ENCODE measurements around the gene WIPI1.

Gene WIPI1

GRCh38 chr17:68449021-68449739 is 8.1 kb downstream of the WIPI1 start:
- no peak overlapping the region for H2AFZ ChIP-seq (ENCODE audit: insufficient read depth, low read length, poor library complexity)
- WGBS (ENCODE audit: extremely low coverage, insufficient coverage, insufficient read length) = no CpG with 5 or more reads among the region's 13 CpGs
- H2BK120ac ChIP-seq (ENCODE audit: insufficient read depth, low read length, poor library complexity) = no peak overlapping the region
- no peak overlapping the region for H2BK5ac ChIP-seq (ENCODE audit: low read depth, low read length, poor library complexity)
- H3K18ac ChIP-seq (ENCODE audit: low read length) = peak overlapping the region; percentile 9
- H3K23ac ChIP-seq (ENCODE audit: low read length) = no peak overlapping the region
- H3K4me1 ChIP-seq (ENCODE audit: control insufficient read depth in 1 of 2, insufficient read depth in 2 of 2, low read length in 2 of 2) = peaks cover 13 to 15% of the 10 kb centered on the region in 2 experiments
- no peak overlapping the region for H3K9ac ChIP-seq (ENCODE audit: low read length)
- H2BK12ac ChIP-seq (ENCODE audit: low read length) = no peak overlapping the region
- no peaks in the 10 kb centered on the region for H3K79me2 ChIP-seq (ENCODE audit: control insufficient read depth, insufficient read depth, low read length, poor library complexity)
- no peak overlapping the region for H4K91ac ChIP-seq (ENCODE audit: low read depth, low read length)
- no peak overlapping the region for H3K4ac ChIP-seq (ENCODE audit: low read depth, low read length)
- H3K27ac ChIP-seq (ENCODE audit: low read depth, low read length) = no peak overlapping the region
- peaks cover 1% of the 10 kb centered on the region for H3K9me3 ChIP-seq (ENCODE audit: insufficient read depth, low read depth, low read length)
- H3K36me3 ChIP-seq (ENCODE audit: control insufficient read depth in 1 of 2, insufficient read depth in 2 of 2, low read length in 2 of 2) = peaks cover 30 to 39% of the 10 kb centered on the region in 2 experiments
- DNase-seq = peak in 1 of 2 donors; percentile 10
- H4K8ac ChIP-seq (ENCODE audit: low read depth, low read length) = no peak overlapping the region
- H3K79me1 ChIP-seq (ENCODE audit: low read length) = peaks cover 4% of the 10 kb centered on the region
- no peak overlapping the region for H2AK5ac ChIP-seq (ENCODE audit: low read length)
- no peak overlapping the region for H4K12ac ChIP-seq (ENCODE audit: low read depth, low read length)
- no peak overlapping the region for H3K4me3 ChIP-seq (ENCODE audit: low read depth, low read length)
- H3K14ac ChIP-seq (ENCODE audit: low read length) = no peak overlapping the region
- no peak overlapping the region for H3K4me2 ChIP-seq (ENCODE audit: low read length)
- no peaks in the 10 kb centered on the region for H3K27me3 ChIP-seq (ENCODE audit: insufficient read depth, low read length)

GRCh38 chr17:68446626-68447041 is 10.7 kb downstream of the WIPI1 start:
- Histone ChIP-seq H2AFZ (ENCODE audit: insufficient read depth, low read length, poor library complexity) (no peak overlapping the region), H2BK5ac (ENCODE audit: low read depth, low read length, poor library complexity) (no peak overlapping the region), H2AK5ac (ENCODE audit: low read length) (no peak overlapping the region), H3K4me3 (ENCODE audit: low read depth, low read length) (no peak overlapping the region), H2BK12ac (ENCODE audit: low read length) (no peak overlapping the region), H3K79me1 (ENCODE audit: low read length) (peaks cover 2% of the 10 kb centered on the region), H4K91ac (ENCODE audit: low read depth, low read length) (no peak overlapping the region), H3K27me3 (ENCODE audit: insufficient read depth, low read length) (no peaks in the 10 kb centered on the region), H3K9ac (ENCODE audit: low read length) (no peak overlapping the region), H3K36me3 (ENCODE audit: control insufficient read depth in 1 of 2, insufficient read depth in 2 of 2, low read length in 2 of 2) (peaks cover 40 to 50% of the 10 kb centered on the region in 2 experiments), H4K12ac (ENCODE audit: low read depth, low read length) (no peak overlapping the region), H3K79me2 (ENCODE audit: control insufficient read depth, insufficient read depth, low read length, poor library complexity) (no peaks in the 10 kb centered on the region), H2BK120ac (ENCODE audit: insufficient read depth, low read length, poor library complexity) (no peak overlapping the region), H3K4me1 (ENCODE audit: control insufficient read depth in 1 of 2, insufficient read depth in 2 of 2, low read length in 2 of 2) (peaks cover 9% of the 10 kb centered on the region in 2 experiments), H3K4me2 (ENCODE audit: low read length) (no peak overlapping the region), H3K18ac (ENCODE audit: low read length) (no peak overlapping the region), H3K4ac (ENCODE audit: low read depth, low read length) (no peak overlapping the region), H3K9me3 (ENCODE audit: insufficient read depth, low read depth, low read length) (peaks cover 1% of the 10 kb centered on the region), H3K27ac (ENCODE audit: low read depth, low read length) (no peak overlapping the region), H4K8ac (ENCODE audit: low read depth, low read length) (no peak overlapping the region), H3K23ac (ENCODE audit: low read length) (no peak overlapping the region), H3K14ac (ENCODE audit: low read length) (no peak overlapping the region)
- DNase-seq = peak; percentile 82 to 91
- WGBS (ENCODE audit: extremely low coverage, insufficient coverage, insufficient read length) = no CpG with 5 or more reads among the region's 9 CpGs

DNA sequence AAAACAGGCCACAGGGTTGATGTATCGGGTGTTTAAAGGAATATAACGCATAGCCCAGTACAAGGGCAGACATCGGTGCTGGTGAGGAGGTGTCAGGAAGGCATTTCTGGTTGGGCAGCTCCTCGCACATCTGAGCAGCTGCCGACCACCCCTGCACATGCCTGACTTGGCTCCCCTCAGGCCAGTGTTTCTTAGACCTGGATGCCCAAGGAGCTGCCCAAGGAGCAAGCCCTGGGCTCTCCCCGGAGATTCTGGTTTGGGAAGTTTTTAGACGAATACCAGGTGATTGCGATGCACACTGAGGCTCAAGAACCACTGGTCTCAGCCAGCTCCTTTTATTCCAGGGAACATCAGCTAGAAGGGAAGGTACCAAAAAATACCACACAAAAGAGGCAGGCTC is 11.6 kb downstream of the WIPI1 start:
- H4K8ac ChIP-seq (ENCODE audit: low read depth, low read length) = peak overlapping the region; percentile 23
- peaks cover 8 to 10% of the 10 kb centered on the region in 2 experiments for H3K4me1 ChIP-seq (ENCODE audit: control insufficient read depth in 1 of 2, insufficient read depth in 2 of 2, low read length in 2 of 2)
- no peak overlapping the region for H3K4me3 ChIP-seq (ENCODE audit: low read depth, low read length)
- peak overlapping the region; percentile 27 for H3K18ac ChIP-seq (ENCODE audit: low read length)
- H2BK5ac ChIP-seq (ENCODE audit: low read depth, low read length, poor library complexity) = no peak overlapping the region
- H4K91ac ChIP-seq (ENCODE audit: low read depth, low read length) = no peak overlapping the region
- H2BK12ac ChIP-seq (ENCODE audit: low read length) = no peak overlapping the region
- H3K23ac ChIP-seq (ENCODE audit: low read length) = no peak overlapping the region
- H3K4me2 ChIP-seq (ENCODE audit: low read length) = no peak overlapping the region
- H3K9me3 ChIP-seq (ENCODE audit: insufficient read depth, low read depth, low read length) = peaks cover 1% of the 10 kb centered on the region
- peaks cover 37 to 50% of the 10 kb centered on the region in 2 experiments for H3K36me3 ChIP-seq (ENCODE audit: control insufficient read depth in 1 of 2, insufficient read depth in 2 of 2, low read length in 2 of 2)
- no peaks in the 10 kb centered on the region for H3K27me3 ChIP-seq (ENCODE audit: insufficient read depth, low read length)
- no peak overlapping the region for H3K27ac ChIP-seq (ENCODE audit: low read depth, low read length)
- no peak overlapping the region for H3K9ac ChIP-seq (ENCODE audit: low read length)
- no peak overlapping the region for H4K12ac ChIP-seq (ENCODE audit: low read depth, low read length)
- no peak overlapping the region for H2AK5ac ChIP-seq (ENCODE audit: low read length)
- no peak overlapping the region for H2AFZ ChIP-seq (ENCODE audit: insufficient read depth, low read length, poor library complexity)
- DNase-seq = peak; percentile 59 to 68
- no peak overlapping the region for H3K4ac ChIP-seq (ENCODE audit: low read depth, low read length)
- no peak overlapping the region for H3K14ac ChIP-seq (ENCODE audit: low read length)
- no CpG with 5 or more reads among the region's 8 CpGs for WGBS (ENCODE audit: extremely low coverage, insufficient coverage, insufficient read length)
- H2BK120ac ChIP-seq (ENCODE audit: insufficient read depth, low read length, poor library complexity) = no peak overlapping the region
- no peaks in the 10 kb centered on the region for H3K79me1 ChIP-seq (ENCODE audit: low read length)
- H3K79me2 ChIP-seq (ENCODE audit: control insufficient read depth, insufficient read depth, low read length, poor library complexity) = no peaks in the 10 kb centered on the region

DNA sequence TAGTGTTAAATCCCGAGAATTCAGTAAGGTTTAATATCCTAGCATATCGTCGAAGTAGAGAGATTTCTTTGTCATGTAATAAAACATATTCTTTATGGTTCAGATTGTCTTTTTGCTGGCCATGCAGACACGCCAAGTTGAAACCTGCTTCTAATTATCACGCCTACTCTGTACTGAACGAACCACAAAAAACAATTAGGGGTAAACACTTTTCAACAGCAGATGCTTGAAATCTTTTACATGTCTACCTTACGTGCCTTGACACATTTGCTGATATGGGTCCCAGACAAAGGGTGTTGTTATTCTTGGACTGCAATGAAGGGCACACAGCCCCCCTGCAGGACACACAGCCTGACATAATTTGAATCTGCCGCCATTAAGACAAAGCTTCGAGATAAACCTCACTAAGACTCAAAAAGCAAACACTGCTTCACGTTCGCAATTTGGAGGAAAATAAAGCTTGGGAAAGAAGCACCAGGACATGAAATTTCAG is 13.3 kb downstream of the WIPI1 start:
- Histone ChIP-seq H3K4me3 (ENCODE audit: low read depth, low read length) (no peak overlapping the region), H3K79me2 (ENCODE audit: control insufficient read depth, insufficient read depth, low read length, poor library complexity) (no peaks in the 10 kb centered on the region), H3K4me2 (ENCODE audit: low read length) (no peak overlapping the region), H3K36me3 (ENCODE audit: control insufficient read depth in 1 of 2, insufficient read depth in 2 of 2, low read length in 2 of 2) (peaks cover 23 to 38% of the 10 kb centered on the region in 2 experiments), H4K12ac (ENCODE audit: low read depth, low read length) (no peak overlapping the region), H4K91ac (ENCODE audit: low read depth, low read length) (no peak overlapping the region), H3K14ac (ENCODE audit: low read length) (no peak overlapping the region), H3K27me3 (ENCODE audit: insufficient read depth, low read length) (no peaks in the 10 kb centered on the region), H2BK5ac (ENCODE audit: low read depth, low read length, poor library complexity) (no peak overlapping the region), H3K4ac (ENCODE audit: low read depth, low read length) (no peak overlapping the region), H2AK5ac (ENCODE audit: low read length) (no peak overlapping the region), H3K9me3 (ENCODE audit: insufficient read depth, low read depth, low read length) (no peaks in the 10 kb centered on the region), H3K23ac (ENCODE audit: low read length) (no peak overlapping the region), H3K27ac (ENCODE audit: low read depth, low read length) (no peak overlapping the region), H3K9ac (ENCODE audit: low read length) (no peak overlapping the region), H2BK120ac (ENCODE audit: insufficient read depth, low read length, poor library complexity) (no peak overlapping the region), H3K79me1 (ENCODE audit: low read length) (no peaks in the 10 kb centered on the region), H3K18ac (ENCODE audit: low read length) (no peak overlapping the region), H2BK12ac (ENCODE audit: low read length) (no peak overlapping the region), H2AFZ (ENCODE audit: insufficient read depth, low read length, poor library complexity) (no peak overlapping the region), H3K4me1 (ENCODE audit: control insufficient read depth in 1 of 2, insufficient read depth in 2 of 2, low read length in 2 of 2) (peaks cover 8 to 10% of the 10 kb centered on the region in 2 experiments), H4K8ac (ENCODE audit: low read depth, low read length) (no peak overlapping the region)
- DNase-seq = peak in 1 of 2 donors; percentile 69
- no CpG with 5 or more reads among the region's 11 CpGs for WGBS (ENCODE audit: extremely low coverage, insufficient coverage, insufficient read length)
